DOHH2 (cell line): ENCODE data around the gene ATP6V0D1.

Source experiments
- H3F3A ChIP-seq: fragments of 200-600 bp; sonication (generic), shearing (Covaris generic); 2 replicates; pipeline ENCODE4 v1.6.0; 2016; ENCODE audit warnings: antibody characterized with exemption, mild to moderate bottlenecking; ENCODE audit not compliant: control insufficient read depth, insufficient read depth
- H3K27ac ChIP-seq: fragments of 200-600 bp; sonication (generic); 2 replicates; pipeline ENCODE4 v1.5.1; 2014; ENCODE audit warnings: low read depth, mild to moderate bottlenecking, low read length, moderate library complexity
- H3K27me3 ChIP-seq: fragments of 200-600 bp; sonication (generic); 2 replicates; pipeline ENCODE4 v1.6.1; 2014; ENCODE audit warnings: mild to moderate bottlenecking, low read length, mixed read lengths; ENCODE audit not compliant: control insufficient read depth
- H3K36me3 ChIP-seq: fragments of 200-600 bp; sonication (generic); 2 replicates; pipeline ENCODE4 v1.6.1; 2014; ENCODE audit warnings: mild to moderate bottlenecking, low read length, moderate library complexity, mixed read lengths; ENCODE audit not compliant: control insufficient read depth
- H3K4me1 ChIP-seq: fragments of 200-600 bp; sonication (generic); 2 replicates; pipeline ENCODE4 v1.6.1; 2014; ENCODE audit warnings: mild to moderate bottlenecking, low read length, mixed read lengths; ENCODE audit not compliant: control insufficient read depth
- H3K4me2 ChIP-seq: fragments of 200-600 bp; sonication (generic); 2 replicates; pipeline ENCODE4 v1.6.0; 2014; ENCODE audit warnings: mild to moderate bottlenecking, low read length, moderate library complexity
- H3K4me3 ChIP-seq: fragments of 200-600 bp; sonication (generic); 2 replicates; pipeline ENCODE4 v1.5.1; 2014; ENCODE audit warnings: mild to moderate bottlenecking, low read length, mixed read lengths
- H3K79me2 ChIP-seq: fragments of 200-600 bp; sonication (generic); 2 replicates; pipeline ENCODE4 v1.6.1; 2014; ENCODE audit warnings: mild to moderate bottlenecking, low read length, mixed read lengths; ENCODE audit not compliant: control insufficient read depth
- H3K9me2 ChIP-seq: fragments of 200-600 bp; sonication (generic); replicated peaks from 2 replicates; pipeline ENCODE4 v1.6.1; 2014; ENCODE audit warnings: mild to moderate bottlenecking, low read length, mixed read lengths; ENCODE audit not compliant: control insufficient read depth
- H3K9me3 ChIP-seq: fragments of 200-600 bp; sonication (generic); 2 replicates; pipeline ENCODE4 v1.6.1; 2014; ENCODE audit warnings: antibody characterized with exemption, low read length, mixed read lengths; ENCODE audit not compliant: control insufficient read depth, insufficient read depth
- H4K20me1 ChIP-seq: fragments of 200-600 bp; sonication (generic); 2 replicates; pipeline ENCODE4 v1.6.0; 2014; ENCODE audit warnings: low read depth, mild to moderate bottlenecking, antibody characterized with exemption, low read length, moderate library complexity; ENCODE audit not compliant: control insufficient read depth, insufficient read depth
- CTCF ChIP-seq: fragments of 200-600 bp; sonication (generic); IDR thresholded peaks from one replicate; pipeline ENCODE4 v1.5.1; 2014; ENCODE audit warnings: antibody characterized with exemption, mild to moderate bottlenecking, low read depth, low read length; ENCODE audit not compliant: poor library complexity, severe bottlenecking
- EZH2phosphoT487 ChIP-seq: fragments of 200-600 bp; sonication (generic); IDR thresholded peaks from 2 replicates; pipeline ENCODE4 v1.6.1; 2017; ENCODE audit warnings: borderline replicate concordance, mild to moderate bottlenecking, antibody characterized with exemption, low read length, moderate library complexity, mixed read lengths

Gene ATP6V0D1

DNA sequence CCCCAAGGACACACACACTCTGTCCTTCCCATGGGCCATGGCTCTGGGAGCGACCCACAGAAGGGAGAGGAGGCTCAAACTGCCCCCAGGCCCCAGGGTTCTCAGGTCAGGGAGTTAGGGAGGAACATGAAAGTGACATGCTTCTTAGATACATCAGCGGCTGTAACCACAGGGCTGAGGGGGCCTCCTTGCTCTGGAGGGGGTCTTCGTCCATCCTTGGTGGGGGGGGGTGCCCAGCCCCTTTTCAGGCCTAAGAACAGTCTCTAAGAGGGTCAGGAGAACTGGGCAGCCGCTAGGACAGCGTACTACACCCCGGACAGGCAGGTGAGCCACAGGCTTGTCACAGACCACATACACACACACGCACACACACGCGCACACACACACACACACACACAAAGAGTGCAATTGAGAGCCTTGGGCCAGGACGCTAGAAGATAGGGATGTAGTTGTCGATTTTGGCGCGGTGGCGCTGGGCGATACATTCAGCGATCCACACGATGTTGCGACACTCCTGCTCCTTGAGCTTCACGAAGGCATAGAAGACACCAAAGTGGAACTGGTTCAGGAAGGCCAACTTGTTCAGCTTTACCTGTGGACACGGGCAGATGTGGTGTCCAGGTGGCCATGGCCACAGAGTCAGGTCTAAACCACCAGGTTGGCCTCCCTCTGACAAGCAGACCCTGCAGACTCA lies 42.7 kb downstream of the ATP6V0D1 start:
- H3K36me3 ChIP-seq, result peaks cover 16% of the 10 kb centered on the region; the same call in 1 of the 2 replicates

DNA sequence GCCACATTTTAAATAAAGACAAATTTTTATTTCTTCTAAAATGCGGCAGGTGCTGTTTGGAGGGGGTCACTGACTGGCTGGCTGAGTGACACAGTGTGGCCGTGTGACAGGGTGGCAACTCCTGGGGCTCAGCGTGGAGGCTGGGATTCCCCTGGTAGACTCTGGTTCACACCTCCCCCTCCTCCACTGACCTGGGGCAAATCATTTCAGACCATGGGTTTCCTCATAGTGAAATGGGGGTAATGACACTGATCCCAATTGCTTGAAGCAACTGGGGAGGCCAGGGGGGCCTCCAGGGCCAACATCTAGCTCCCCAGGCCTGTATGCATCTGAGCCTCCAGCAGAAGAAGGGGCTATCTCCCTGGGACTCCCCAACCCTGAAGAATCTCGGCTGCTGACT lies 43.4 kb downstream of the ATP6V0D1 start:
- no peaks in the 10 kb centered on the region for H3F3A ChIP-seq
- no peak overlapping the region for H3K4me3 ChIP-seq
- peaks cover 16% of the 10 kb centered on the region; the same call in 1 of the 2 replicates for H3K36me3 ChIP-seq
- no peaks in the 10 kb centered on the region for H3K9me3 ChIP-seq
- H4K20me1 ChIP-seq, result 0 out of 2 replicates have a peak, but pooled peaks cover 3% of the 10 kb centered on the region
- H3K27me3 ChIP-seq, result peaks cover 6% of the 10 kb centered on the region; the same call in 1 of the 2 replicates
- TF ChIP-seq CTCF (no peak), EZH2phosphoT487 (no peak)
- no peak overlapping the region for H3K27ac ChIP-seq
- H3K4me1 ChIP-seq, result peaks cover 3% of the 10 kb centered on the region; the same call in 1 of the 2 replicates
- H3K9me2 ChIP-seq, result no peaks in the 10 kb centered on the region
- H3K79me2 ChIP-seq, result no peaks in the 10 kb centered on the region
- H3K4me2 ChIP-seq, result no peak overlapping the region

More for the DNA sequence above, 42.7 kb downstream of the ATP6V0D1 start:
- no peaks in the 10 kb centered on the region for H3F3A ChIP-seq
- H3K4me2 ChIP-seq, result no peak overlapping the region
- no peak overlapping the region for H3K27ac ChIP-seq
- 0 out of 2 replicates have a peak, but pooled peaks cover 3% of the 10 kb centered on the region for H4K20me1 ChIP-seq
- H3K27me3 ChIP-seq, result peaks cover 2% of the 10 kb centered on the region; the same call in 1 of the 2 replicates
- no peaks in the 10 kb centered on the region for H3K9me3 ChIP-seq
- no peak for TF ChIP-seq EZH2phosphoT487
- no peak for TF ChIP-seq CTCF
- no peaks in the 10 kb centered on the region for H3K9me2 ChIP-seq
- H3K79me2 ChIP-seq, result no peaks in the 10 kb centered on the region
- peaks cover 3% of the 10 kb centered on the region; the same call in 1 of the 2 replicates for H3K4me1 ChIP-seq
- no peak overlapping the region for H3K4me3 ChIP-seq

DNA sequence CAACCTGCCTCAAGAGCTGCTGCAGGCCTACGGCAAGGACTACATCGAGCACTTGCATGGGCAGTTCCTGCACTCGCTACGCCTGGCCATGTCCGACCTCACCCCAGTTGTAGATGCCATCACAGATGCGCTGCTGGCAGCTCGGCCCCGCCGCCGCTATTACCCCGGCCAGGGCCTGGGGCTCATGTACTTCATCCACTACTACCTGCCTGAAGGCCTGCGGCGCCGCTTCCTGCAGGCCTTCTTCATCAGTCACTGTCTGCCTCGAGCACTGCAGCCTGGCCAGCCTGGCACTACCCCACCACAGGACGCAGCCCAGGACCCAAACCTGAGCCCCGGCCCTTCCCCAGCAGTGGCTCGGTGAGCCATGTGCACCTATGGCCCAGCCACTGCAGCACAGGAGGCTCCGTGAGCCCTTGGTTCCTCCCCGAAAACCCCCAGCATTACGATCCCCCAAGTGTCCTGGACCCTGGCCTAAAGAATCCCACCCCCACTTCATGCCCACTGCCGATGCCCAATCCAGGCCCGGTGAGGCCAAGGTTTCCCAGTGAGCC lies 44.2 kb downstream of the ATP6V0D1 start:
- H3K4me3 ChIP-seq, result no peak overlapping the region
- peaks cover 12% of the 10 kb centered on the region for H3K27me3 ChIP-seq
- H3K9me2 ChIP-seq, result no peaks in the 10 kb centered on the region
- no peak for TF ChIP-seq EZH2phosphoT487
- TF ChIP-seq CTCF, result no peak
- H3K9me3 ChIP-seq, result no peaks in the 10 kb centered on the region
- H3K79me2 ChIP-seq, result no peaks in the 10 kb centered on the region
- peaks cover 16% of the 10 kb centered on the region; the same call in 1 of the 2 replicates for H3K36me3 ChIP-seq
- no peak overlapping the region for H3K4me2 ChIP-seq
- no peak overlapping the region for H3K27ac ChIP-seq
- H3K4me1 ChIP-seq, result peaks cover 4% of the 10 kb centered on the region
- no peaks in the 10 kb centered on the region for H3F3A ChIP-seq
- H4K20me1 ChIP-seq, result 0 out of 2 replicates have a peak, but pooled peaks cover 3% of the 10 kb centered on the region
